ENCODE results near the gene ITGAX. TPM values are rescaled to one million over a fixed set of nuclear protein-coding genes. Genes with fewer than 3 reads are reported as not detected.

Gene ITGAX
- total and polyA plus RNA-seq, 2 experiments from 2014 or later = not detected

GRCh38 chr16:31323959-31324629 lies 30.9 kb upstream of the ITGAX start:
- no peaks in the 10 kb centered on the region for H4K20me1 ChIP-seq (ENCODE audit: insufficient read depth)
- no peak overlapping the region for H3K27ac ChIP-seq
- H3K4me1 ChIP-seq (ENCODE audit: insufficient read depth) = no peaks in the 10 kb centered on the region
- H3K4me3 ChIP-seq = no peak overlapping the region
- TF ChIP-seq EZH2 (IDR thresholded peaks at IDR 0.05; ENCODE audit: insufficient read depth, poor library complexity, severe bottlenecking) = no peak
- no peak for TF ChIP-seq EZH2phosphoT487 (IDR thresholded peaks at IDR 0.05; ENCODE audit: insufficient read depth, low read depth)
- WGBS, 2 experiments (ENCODE audit: low coverage in 1 of 2, low lambda C conversion rate in 2 of 2, missing lambda C conversion rate in 2 of 2) = 45 to 47% methylated on average over 9 to 10 of the region's 10 CpGs
- H3F3A ChIP-seq (ENCODE audit: insufficient read depth) = no peaks in the 10 kb centered on the region
- H3K9me2 ChIP-seq (ENCODE audit: insufficient read depth) = no peaks in the 10 kb centered on the region
- no peak overlapping the region for H2AFZ ChIP-seq
- no peak overlapping the region for H3K4me2 ChIP-seq (ENCODE audit: unreplicated experiment)
- H3K9me3 ChIP-seq (ENCODE audit: low read depth) = no peaks in the 10 kb centered on the region
- no peak overlapping the region for H3K9ac ChIP-seq
- no peak for DNase-seq
- in situ Hi-C loops (cut with MboI) = no loop called here
- peaks cover 6% of the 10 kb centered on the region; the same call in 1 of the 2 replicates for H3K27me3 ChIP-seq (replicated peaks; ENCODE audit: insufficient read depth)
- H3K79me2 ChIP-seq (ENCODE audit: insufficient read depth) = no peaks in the 10 kb centered on the region
- no peaks in the 10 kb centered on the region for H3K36me3 ChIP-seq (ENCODE audit: low read depth)

DNA sequence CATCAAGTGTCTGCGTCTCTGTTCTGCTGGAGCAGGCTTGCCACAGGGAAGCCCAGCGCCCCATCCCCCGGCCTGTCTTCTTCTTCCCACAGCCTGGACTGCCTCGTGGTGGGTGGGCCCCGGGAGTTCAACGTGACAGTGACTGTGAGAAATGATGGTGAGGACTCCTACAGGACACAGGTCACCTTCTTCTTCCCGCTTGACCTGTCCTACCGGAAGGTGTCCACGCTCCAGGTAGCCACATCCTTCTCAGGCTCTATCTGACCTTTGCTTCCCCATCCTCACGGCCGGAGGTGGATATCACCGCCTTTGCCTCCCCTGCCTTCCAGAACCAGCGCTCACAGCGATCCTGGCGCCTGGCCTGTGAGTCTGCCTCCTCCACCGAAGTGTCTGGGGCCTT lies 29.8 kb upstream of the ITGAX start:
- no peak overlapping the region for H3K9ac ChIP-seq
- no peaks in the 10 kb centered on the region for H3K4me1 ChIP-seq (ENCODE audit: insufficient read depth)
- no peaks in the 10 kb centered on the region for H3K79me2 ChIP-seq (ENCODE audit: insufficient read depth)
- H3K4me2 ChIP-seq (ENCODE audit: unreplicated experiment) = no peak overlapping the region
- 54 to 58% methylated on average over 16 of the region's 16 CpGs for WGBS, 2 experiments (ENCODE audit: low coverage in 1 of 2, low lambda C conversion rate in 2 of 2, missing lambda C conversion rate in 2 of 2)
- peaks cover 14% of the 10 kb centered on the region for H3K27me3 ChIP-seq (replicated peaks; ENCODE audit: insufficient read depth)
- no peaks in the 10 kb centered on the region for H3K36me3 ChIP-seq (ENCODE audit: low read depth)
- in situ Hi-C loops (cut with MboI) = no loop called here
- no peaks in the 10 kb centered on the region for H3F3A ChIP-seq (ENCODE audit: insufficient read depth)
- H3K9me2 ChIP-seq (ENCODE audit: insufficient read depth) = no peaks in the 10 kb centered on the region
- no peak overlapping the region for H2AFZ ChIP-seq
- no peaks in the 10 kb centered on the region for H4K20me1 ChIP-seq (ENCODE audit: insufficient read depth)
- DNase-seq = no peak
- TF ChIP-seq EZH2 (IDR thresholded peaks at IDR 0.05; ENCODE audit: insufficient read depth, poor library complexity, severe bottlenecking) (no peak), EZH2phosphoT487 (IDR thresholded peaks at IDR 0.05; ENCODE audit: insufficient read depth, low read depth) (no peak)
- H3K4me3 ChIP-seq = no peak overlapping the region
- H3K9me3 ChIP-seq (ENCODE audit: low read depth) = no peaks in the 10 kb centered on the region
- no peak overlapping the region for H3K27ac ChIP-seq

DNA sequence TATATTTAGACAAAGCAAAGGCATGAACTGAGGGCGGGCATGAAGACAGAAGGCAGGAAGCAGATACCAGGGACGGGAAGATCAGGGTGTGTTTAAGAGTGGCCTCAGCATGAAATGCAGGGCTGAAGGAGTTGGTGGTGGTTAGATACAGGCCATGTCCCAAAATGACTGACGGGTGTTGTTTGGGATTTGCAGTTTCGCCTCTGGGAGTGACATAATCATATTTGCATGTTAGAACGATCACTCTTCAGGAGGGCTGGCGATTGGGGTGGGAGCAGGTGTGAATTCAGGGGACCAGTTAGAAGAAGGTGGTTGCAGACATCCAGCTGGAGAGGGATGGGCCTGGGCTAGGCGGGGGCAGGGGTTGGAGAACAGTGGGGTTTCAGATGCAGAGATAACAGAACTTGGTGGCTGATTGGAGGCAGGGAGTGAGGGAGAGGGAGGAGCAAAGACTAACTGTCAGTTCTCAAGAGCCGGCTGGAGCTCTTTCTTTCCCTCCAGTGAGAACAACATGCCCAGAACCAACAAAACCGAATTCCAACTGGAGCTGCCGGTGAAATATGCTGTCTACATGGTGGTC lies 27.2 kb upstream of the ITGAX start:
- H3K27ac ChIP-seq = no peak overlapping the region
- no peak for TF ChIP-seq EZH2phosphoT487 (IDR thresholded peaks at IDR 0.05; ENCODE audit: insufficient read depth, low read depth)
- TF ChIP-seq EZH2 (IDR thresholded peaks at IDR 0.05; ENCODE audit: insufficient read depth, poor library complexity, severe bottlenecking) = no peak
- no peak overlapping the region for H3K4me2 ChIP-seq (ENCODE audit: unreplicated experiment)
- H3F3A ChIP-seq (ENCODE audit: insufficient read depth) = no peaks in the 10 kb centered on the region
- no peaks in the 10 kb centered on the region for H4K20me1 ChIP-seq (ENCODE audit: insufficient read depth)
- H3K36me3 ChIP-seq (ENCODE audit: low read depth) = no peaks in the 10 kb centered on the region
- in situ Hi-C loops (cut with MboI) = no loop called here
- H3K9me3 ChIP-seq (ENCODE audit: low read depth) = no peaks in the 10 kb centered on the region
- no peaks in the 10 kb centered on the region for H3K4me1 ChIP-seq (ENCODE audit: insufficient read depth)
- DNase-seq = no peak
- H3K9me2 ChIP-seq (ENCODE audit: insufficient read depth) = no peaks in the 10 kb centered on the region
- 30 to 46% methylated on average over 10 of the region's 10 CpGs for WGBS, 2 experiments (ENCODE audit: low coverage in 1 of 2, low lambda C conversion rate in 2 of 2, missing lambda C conversion rate in 2 of 2)
- no peak overlapping the region for H2AFZ ChIP-seq
- no peaks in the 10 kb centered on the region for H3K79me2 ChIP-seq (ENCODE audit: insufficient read depth)
- no peak overlapping the region for H3K4me3 ChIP-seq
- H3K9ac ChIP-seq = no peak overlapping the region
- peaks cover 34% of the 10 kb centered on the region for H3K27me3 ChIP-seq (replicated peaks; ENCODE audit: insufficient read depth)

DNA sequence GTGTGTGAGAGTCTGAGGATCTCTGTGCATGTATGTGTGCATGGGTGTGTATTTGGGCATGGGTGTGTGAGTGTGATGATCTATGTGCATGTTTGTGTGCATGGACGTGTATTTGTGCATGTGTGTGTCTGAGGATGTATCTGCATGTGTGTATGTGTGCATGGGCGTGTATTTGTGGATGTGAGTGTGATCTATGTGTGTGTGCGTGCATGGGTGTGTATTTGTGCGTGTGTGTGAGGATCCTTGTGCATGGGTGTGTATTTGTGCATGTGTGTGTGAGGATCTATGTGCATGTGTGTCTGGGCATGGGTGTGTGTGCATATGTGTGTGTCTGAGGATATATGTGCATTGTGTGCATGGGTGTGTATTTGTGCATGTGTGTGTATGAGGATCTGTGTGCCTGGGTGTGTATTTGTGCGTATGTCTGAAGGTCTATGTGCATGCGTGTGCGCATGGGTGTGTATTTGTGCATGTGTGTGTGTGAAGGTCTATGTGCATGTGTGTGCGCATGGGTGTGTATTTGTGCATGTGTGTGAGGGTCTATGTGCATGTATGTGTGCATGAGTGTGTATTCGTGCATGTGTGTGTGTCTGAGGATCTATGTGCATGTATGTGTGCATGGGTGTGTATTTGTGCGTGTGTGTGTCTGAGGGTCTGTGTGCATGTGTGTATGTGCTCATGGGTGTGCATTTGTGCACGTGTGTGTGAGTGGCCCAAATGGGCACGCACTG lies 26.5 kb upstream of the ITGAX start:
- Histone ChIP-seq H3K4me3 (no peak overlapping the region), H4K20me1 (ENCODE audit: insufficient read depth) (no peaks in the 10 kb centered on the region), H3K79me2 (ENCODE audit: insufficient read depth) (no peaks in the 10 kb centered on the region), H3K4me1 (ENCODE audit: insufficient read depth) (no peaks in the 10 kb centered on the region), H3K36me3 (ENCODE audit: low read depth) (no peaks in the 10 kb centered on the region), H2AFZ (no peak overlapping the region), H3K27ac (no peak overlapping the region), H3K9ac (no peak overlapping the region), H3K4me2 (ENCODE audit: unreplicated experiment) (no peak overlapping the region), H3F3A (ENCODE audit: insufficient read depth) (no peaks in the 10 kb centered on the region), H3K9me2 (ENCODE audit: insufficient read depth) (no peaks in the 10 kb centered on the region), H3K27me3 (replicated peaks; ENCODE audit: insufficient read depth) (peaks cover 38% of the 10 kb centered on the region), H3K9me3 (ENCODE audit: low read depth) (no peaks in the 10 kb centered on the region)
- TF ChIP-seq EZH2phosphoT487 (IDR thresholded peaks at IDR 0.05; ENCODE audit: insufficient read depth, low read depth) (no peak), EZH2 (IDR thresholded peaks at IDR 0.05; ENCODE audit: insufficient read depth, poor library complexity, severe bottlenecking) (no peak)
- WGBS, 2 experiments (ENCODE audit: low coverage in 1 of 2, low lambda C conversion rate in 2 of 2, missing lambda C conversion rate in 2 of 2) = 43 to 47% methylated on average over 12 of the region's 12 CpGs
- in situ Hi-C loops (cut with MboI) = no loop called here
- no peak for DNase-seq

Measured in GM23248 (cell line).